IPS DF 19.7 (cell line): ENCODE measurements around the gene MED23.

Source experiments
- DNase-seq: peaks from one replicate; pipeline ENCODE4 v3.0.0-alpha.2; 2013; ENCODE audit warnings: low read depth, low spot score

Gene MED23, protein sequence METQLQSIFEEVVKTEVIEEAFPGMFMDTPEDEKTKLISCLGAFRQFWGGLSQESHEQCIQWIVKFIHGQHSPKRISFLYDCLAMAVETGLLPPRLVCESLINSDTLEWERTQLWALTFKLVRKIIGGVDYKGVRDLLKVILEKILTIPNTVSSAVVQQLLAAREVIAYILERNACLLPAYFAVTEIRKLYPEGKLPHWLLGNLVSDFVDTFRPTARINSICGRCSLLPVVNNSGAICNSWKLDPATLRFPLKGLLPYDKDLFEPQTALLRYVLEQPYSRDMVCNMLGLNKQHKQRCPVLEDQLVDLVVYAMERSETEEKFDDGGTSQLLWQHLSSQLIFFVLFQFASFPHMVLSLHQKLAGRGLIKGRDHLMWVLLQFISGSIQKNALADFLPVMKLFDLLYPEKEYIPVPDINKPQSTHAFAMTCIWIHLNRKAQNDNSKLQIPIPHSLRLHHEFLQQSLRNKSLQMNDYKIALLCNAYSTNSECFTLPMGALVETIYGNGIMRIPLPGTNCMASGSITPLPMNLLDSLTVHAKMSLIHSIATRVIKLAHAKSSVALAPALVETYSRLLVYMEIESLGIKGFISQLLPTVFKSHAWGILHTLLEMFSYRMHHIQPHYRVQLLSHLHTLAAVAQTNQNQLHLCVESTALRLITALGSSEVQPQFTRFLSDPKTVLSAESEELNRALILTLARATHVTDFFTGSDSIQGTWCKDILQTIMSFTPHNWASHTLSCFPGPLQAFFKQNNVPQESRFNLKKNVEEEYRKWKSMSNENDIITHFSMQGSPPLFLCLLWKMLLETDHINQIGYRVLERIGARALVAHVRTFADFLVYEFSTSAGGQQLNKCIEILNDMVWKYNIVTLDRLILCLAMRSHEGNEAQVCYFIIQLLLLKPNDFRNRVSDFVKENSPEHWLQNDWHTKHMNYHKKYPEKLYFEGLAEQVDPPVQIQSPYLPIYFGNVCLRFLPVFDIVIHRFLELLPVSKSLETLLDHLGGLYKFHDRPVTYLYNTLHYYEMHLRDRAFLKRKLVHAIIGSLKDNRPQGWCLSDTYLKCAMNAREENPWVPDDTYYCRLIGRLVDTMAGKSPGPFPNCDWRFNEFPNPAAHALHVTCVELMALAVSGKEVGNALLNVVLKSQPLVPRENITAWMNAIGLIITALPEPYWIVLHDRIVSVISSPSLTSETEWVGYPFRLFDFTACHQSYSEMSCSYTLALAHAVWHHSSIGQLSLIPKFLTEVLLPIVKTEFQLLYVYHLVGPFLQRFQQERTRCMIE (N-terminal part only)

DNA sequence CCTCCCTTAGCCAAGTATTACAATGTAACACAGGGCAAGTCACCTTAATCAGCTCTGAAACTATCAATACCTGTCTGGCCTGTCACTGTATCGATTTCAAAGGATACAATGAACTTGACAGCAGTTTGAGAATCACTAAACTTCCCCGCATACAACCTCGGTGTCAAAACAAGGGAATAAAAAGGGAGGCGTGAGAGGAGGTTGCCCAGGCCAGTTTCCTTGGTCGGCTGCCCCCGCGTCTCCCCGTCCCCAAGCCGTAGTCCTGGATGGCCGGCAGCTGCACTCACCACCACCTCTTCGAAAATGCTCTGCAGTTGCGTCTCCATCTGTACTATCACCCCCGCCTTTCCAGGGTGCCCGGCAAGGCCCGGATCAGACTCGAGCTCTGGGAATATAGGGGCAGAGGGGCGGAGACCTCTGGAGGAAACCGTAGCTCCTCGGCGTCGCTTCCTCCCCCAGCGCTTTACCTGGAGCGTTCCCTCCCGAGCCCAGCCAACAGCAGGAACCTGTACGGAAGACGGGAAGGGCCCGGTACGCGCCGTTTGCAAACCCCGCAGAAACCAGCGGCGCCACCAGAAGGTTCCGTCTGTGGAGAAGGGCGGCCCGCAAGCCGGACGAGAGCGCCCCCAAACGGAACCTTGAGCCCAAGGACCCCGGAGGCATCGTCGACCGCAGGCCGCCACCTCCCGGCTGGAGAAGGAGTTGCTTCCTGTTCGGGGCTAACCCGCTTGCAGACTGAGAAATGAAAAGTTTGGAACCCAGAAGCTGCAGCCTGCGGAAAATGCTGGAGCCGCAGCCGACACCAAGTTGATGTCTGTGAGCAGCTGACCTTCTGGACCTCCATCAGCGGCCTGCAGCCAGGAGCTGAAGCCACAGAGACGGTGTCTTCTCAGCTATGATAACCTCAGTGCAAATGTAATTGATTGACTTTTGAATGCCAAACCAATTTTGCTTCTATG is at the start of gene MED23:
MED23 (minus strand) TSS at position 519 of the 959 bp plus-strand sequence; CDS start at position 326, 193 bp downstream.
- peak; percentile 90 for DNase-seq

DNA sequence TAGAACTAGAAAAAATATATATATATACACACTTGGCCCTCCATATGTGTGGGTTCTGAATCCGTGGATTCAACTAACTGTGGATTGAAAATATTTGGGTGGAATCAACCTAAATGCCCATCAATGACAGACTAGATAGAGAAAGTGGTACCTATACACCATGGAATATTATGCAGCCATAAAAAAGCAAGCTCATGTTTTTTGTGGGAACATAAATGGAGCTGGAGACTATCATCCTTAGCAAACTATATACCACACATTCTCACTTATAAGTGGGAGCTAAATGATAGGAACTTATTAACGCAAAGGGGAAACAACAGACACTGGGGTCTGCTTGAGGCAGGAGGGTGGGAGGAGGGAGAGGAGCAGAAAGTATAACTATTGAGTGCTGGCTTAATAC is 45.1 kb upstream of the MED23 start:
- no peak for DNase-seq

DNA sequence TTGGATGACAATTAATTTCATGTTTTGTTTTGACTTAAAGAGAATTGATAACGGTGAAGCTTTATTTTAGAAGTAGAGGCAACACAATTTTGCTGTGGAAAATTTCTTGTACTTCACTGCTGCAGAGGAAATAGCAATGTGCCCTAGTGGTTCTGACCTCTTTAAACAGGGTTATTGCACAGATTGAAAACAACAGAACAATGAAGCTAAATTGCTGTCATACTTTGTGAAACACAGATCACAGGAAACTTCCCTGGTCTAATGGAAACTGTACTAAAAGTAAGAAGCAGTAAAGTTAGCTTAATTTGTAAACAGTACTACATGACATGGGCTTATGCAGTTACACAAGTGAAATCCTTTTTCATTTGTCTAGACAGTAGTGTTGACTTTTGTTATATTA is 41.8 kb upstream of the MED23 start:
- DNase-seq = no peak

DNA sequence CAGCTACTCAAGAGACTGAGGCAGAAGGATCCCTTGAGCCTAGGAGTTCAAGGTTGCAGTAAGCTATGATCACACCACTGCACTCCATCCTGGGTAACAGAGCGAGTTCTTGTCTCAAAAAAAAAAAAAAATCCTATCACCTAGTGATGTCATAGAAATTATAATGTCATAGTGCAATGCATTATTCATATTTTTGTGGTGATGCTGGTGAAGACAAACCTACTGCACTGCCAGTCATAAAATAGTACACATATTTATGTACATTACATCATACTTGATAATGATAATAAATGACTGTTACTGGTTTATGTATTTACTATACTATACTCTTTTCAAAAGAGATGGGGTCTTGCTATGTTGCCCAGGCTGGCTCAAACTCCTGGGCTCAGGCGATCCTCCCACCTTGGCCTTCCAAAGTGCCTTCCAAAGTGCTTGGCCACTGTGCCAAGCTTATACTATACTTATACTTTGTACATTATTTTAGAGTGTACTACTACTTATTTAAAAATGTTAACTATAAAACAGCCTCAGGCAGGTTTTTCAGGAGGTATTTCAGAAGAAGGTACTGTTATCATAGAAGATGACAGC is 35.6 kb upstream of the MED23 start:
- no peak for DNase-seq

DNA sequence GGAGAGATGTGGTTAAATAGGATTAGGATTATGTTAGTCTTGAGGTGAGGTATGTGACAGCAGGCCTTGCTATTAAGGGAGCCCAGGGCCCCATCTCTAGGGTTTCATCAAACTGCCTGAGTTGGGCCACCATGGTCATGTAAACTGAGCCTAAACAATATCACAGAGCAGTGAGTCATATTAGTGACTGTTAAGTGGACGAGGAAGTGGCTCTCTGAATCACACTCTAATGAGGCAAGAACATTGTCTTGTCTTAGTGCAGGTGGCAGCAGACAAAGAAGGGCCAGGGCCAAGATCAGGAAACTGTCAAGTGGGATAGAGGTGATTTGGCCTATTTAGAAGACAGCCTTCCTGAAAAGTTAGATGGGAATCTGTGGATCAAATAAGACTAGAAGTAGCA is 32.2 kb upstream of the MED23 start:
- DNase-seq = no peak

DNA sequence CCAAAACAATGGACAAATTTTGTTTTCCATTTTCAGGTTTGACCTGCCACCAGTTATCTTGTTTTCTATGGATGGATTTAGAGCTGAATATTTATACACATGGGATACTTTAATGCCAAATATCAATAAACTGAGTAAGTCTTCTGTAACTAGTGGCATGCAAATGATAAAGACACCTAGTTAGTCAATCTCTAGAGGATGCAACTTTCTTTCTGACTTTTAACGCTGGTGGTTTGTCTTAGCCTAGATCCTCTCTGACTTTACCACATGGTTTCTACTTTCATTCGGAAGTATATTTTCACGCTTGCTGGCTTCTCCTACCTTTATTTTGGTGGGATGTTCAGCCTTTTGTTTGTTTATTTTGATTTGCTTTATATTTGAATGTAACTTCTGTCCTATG is 30.2 kb upstream of the MED23 start:
- DNase-seq = no peak

DNA sequence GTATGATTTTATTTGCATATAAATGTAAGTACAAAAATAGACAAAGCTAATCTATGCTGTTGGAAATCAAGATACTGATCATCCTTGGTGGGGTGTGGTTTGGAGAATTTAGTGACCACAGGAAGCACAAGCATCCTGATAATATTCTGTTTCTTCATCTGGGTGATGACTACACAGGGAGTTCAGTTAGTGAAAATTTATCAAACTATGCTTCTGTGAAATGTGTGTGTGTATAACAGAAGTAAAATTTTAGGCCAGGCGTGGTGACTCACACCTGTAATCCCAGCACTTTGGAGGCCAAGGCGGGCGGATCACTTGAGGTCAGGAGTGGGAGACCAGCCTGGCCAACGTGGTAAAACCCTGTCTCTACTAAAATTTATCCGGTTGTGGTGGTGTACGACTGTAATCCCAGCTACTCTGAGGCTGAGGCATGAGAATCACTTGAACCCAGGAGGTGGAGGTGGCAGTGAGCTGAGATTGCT is 29.6 kb upstream of the MED23 start:
- DNase-seq = no peak

DNA sequence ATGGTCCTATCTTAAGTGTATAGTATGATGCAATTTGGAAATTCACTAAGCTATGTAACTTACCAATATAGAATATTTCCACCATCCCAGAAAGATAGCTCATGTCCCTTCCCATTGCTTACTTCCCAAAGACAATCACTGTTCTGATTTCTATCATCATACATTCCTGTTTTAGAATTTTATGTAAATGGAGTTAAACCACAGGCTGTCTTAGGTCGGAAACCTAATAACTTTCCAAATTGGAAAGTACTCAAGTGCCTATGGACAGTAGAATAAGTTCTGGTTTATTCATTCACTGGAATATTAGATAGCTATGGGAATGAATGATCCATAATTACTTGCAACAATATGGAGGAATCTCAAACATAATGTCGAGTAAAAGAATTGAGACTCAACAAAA is 29.2 kb upstream of the MED23 start:
- no peak for DNase-seq

DNA sequence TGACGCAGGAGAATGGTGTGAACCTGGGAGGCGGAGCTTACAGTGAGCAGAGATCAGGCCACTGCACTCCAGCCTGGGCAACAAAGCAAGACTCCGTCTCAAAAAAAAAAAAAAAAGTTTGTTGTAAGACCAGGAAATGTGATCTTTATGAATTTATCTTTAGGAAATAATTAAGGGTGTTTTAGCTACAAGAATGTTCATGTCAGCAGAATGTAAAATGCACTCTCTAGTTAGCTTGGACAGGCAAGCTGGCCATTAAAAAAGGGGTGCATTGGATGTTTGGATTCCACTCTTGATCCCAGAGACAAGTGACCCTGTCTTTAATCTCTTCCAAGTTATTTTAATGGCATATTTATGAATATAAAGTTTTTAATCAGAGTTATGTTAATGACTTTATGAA is 28.6 kb upstream of the MED23 start:
- no peak for DNase-seq

DNA sequence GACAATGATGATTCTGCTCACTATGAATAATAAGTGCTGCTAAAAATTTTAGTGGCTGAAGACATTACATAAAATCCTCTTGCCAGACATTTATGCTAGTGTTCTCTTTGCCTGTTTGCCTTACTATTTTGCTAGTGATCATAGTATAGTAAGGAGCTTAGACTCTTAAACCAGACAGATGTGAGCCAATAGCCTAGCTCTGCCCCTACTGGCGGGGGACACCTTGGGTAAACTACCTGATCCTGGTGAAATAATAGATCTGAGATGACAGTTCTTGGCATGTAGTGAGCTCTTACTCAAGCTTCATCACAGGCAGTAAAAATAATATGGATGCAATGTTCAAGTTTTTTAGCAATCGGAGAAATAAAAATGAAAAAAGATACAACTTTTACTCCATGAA is 27.9 kb upstream of the MED23 start:
- no peak for DNase-seq

DNA sequence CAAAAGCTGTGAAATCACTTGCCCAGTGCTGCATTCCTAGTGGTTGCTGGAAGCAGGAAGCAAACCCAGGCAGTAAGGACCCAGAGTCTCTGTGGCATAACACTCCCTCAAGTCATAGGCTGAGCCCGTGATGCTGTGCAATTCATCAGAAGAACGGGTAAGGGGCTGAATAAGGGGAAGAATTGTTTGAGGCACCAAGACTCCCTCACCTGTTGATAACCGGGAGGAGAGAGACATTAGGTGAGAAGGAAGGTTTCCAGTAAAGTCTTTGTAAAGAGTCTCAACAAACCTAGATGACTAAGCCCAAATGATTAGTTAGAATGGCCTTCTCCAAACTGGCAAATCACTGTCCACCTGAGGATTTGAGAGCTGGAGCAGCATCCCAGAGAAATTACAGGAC is 27.3 kb upstream of the MED23 start:
- DNase-seq = no peak

DNA sequence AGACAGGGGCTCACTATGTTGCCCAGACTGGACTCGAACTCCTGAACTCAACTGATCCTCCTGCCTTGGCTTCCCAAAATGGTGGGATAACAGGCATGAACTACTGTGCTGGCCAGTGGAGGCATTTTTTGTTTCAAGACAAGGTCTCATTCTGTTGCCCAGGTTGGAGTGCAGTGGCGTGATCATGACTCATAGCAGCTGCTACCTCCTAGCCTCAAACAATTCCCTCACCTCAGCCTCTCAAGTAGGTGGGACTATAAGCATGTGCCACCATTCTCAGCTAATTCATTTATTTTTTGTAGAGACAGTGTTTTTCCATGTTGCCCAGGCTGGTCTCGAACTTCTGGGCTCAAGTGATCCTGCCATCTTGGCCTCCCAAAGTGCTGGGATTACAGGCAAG is 26.3 kb upstream of the MED23 start:
- no peak for DNase-seq

DNA sequence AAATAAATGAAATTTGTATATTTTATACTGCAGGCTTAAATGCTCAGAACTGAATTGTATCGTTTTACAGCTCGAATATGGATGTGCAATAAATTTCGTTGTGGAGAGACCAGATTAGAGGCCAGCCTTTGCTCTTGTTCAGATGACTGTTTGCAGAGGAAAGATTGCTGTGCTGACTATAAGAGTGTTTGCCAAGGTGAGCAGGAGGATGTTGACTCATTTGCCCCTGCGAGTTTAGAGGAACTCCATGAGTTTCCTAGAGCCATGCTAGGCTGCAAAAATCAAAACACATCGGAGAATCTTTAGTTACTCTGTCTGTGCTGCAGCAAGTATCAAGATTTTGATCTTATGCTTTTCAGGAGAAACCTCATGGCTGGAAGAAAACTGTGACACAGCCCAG is 24.4 kb upstream of the MED23 start:
- no peak for DNase-seq

DNA sequence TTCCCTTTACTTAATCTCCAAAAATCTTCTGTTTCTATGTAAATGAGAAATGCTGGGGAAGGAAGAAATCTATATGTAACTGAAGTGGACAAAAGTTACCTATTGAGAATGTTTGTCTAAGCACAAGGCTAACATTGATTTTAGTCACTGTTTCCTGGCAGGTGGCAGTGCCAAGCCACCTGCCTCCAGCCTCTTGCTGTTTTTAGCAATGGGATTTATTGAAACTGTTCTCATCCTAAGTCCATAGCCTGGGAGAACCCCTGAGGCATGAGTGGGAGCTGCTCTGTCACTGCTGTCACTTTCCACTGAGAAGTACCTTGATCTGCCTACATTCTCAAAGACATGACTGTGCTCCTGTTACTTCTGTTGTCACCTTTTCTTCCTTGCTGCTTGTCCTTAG is 23.7 kb upstream of the MED23 start:
- DNase-seq = no peak

DNA sequence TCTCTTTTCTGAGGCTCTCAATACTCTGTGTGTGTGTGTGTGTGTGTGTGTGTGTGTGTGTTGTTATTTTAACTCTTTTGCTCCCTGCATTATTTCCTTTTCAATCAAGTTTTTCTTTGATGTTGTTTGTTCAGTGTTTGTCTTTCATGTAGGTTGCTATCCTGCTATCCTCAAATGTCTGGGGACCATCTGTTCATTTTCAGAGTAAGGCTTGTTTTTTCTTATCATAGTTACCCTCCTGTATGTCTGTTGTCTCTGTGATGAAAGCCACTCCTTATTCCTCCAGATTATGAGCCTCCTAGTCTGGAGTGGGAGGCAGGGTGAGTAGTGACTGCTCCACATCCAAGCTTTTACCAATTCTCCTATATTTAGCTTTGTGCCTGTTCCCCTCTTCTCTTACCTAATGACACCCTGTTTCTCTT is 18.2 kb upstream of the MED23 start:
- no peak for DNase-seq

DNA sequence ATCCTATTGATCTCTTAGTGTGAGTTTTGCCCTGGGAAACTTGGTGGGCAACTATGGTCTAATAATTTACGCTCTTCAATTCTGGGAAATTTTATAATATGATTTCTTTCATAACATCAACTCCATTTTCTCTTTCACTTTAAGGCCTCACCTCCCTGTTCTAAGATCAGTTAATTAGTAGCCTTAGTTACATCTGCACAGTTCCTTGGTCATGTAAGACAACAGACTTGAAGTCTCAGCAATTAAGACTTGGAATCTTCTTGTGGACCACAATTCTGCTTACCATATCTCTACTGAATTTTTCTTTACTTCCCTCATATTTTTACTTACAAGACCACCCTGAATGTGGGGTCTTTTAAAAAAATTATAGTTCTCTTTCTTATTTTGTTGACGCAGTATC is 17.8 kb upstream of the MED23 start:
- DNase-seq = no peak

DNA sequence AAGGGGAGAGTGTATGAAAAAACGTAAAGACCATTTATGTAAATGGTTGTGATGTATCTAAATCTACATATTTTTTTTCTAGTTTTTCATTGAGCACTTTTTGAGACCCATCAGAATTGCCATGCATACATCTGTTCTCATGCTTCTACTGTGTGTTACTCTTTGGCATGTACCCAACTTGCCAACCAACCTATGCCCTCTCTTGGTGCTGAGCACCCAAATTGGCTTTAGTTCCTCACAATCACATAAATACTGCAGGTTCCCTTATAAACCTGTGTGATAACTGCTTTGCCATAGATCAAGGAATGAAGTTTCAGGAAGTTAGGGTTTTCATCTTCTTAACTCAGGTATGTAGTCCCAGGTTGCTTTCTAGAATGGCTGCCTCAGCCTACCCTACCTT is 16.9 kb upstream of the MED23 start:
- no peak for DNase-seq

DNA sequence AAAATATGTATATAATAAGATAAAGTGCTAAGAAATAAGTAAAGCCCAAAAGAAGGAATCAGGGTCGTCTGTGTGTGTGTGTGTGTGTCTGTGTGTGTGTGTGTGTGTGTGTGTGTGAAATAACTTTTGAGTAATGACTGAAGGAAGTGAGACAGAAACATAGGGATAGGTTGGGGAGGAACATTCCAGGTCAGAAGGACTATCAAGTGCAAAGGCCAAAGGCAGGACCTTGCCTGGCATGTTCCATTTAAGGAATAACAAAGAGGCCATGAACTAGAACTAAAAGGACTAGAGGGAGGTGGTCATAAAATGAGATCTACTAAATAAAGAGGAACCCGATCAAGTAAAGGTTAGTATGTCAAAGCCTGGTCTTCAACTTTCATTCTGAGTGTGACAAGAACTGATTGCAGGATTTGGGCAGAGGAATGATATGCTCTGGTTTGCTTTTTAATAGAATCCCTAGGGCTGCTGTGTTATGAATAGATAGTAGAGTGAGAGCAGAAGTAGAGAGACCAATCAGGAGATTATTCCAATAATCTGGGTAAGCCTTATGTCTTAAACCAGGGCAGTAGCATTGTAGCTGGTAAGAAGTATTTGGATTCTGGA is 15.9 kb upstream of the MED23 start:
- no peak for DNase-seq

DNA sequence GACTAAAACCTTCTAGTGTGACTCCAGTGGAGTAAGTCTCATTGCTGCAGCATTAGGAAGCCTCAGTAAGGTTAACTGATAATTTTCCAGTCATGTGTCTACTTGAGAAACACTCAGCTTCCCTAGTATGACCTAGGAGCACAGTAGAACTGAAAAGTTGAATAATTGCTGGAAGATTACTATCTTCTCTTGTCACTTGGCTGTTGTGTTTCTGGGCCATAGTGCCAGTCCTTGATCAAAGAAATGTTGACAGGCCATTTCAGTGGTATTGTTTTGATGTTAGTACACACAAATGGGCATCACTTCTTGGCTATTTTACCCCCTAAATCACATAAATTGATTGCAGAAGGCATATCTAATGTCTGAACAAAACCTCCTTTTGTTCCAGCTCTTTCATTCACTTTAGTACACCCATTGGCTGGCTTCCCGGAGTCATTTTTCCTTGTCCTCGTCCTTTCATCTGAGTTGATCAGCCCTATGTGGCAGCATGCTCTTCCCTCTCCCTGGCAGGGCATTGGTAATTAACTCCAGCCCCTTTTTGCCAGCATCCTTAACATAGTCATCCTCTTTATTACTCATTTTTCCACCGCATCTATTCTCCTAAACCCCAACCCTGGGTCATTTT is 15.1 kb upstream of the MED23 start:
- no peak for DNase-seq
